H1 (cell line): ENCODE measurements around the gene PTPN5. TPM values are rescaled to one million over a fixed set of nuclear protein-coding genes. Genes with fewer than 3 reads are reported as not detected.

Experiments
- CTCF ChIA-PET: fragments of 300-600 bp; sonication (Branson Sonifier 250); formaldehyde crosslinking; loops from one replicate; lab custom pipeline; 2021; ENCODE audit not compliant: partially characterized antibody; lab: Charles Lee
- POLR2A ChIA-PET: fragments of 300-600 bp; sonication (Branson Sonifier 250); formaldehyde crosslinking; loops from one replicate; lab custom pipeline; 2021; ENCODE audit warnings: inconsistent platforms; ENCODE audit not compliant: partially characterized antibody; lab: Charles Lee
- DNase-seq, 2 experiments: peaks; one replicate each; pipeline versions ENCODE4 v3.0.0 to v3.0.0-alpha.2; 2010 to 2022; ENCODE audit warnings: low spot score in 2 of 2, low read depth in 1 of 2, mixed read lengths in 1 of 2
- FAIRE-seq: peaks from 2 replicates; lab custom pipeline; 2011; peaks lifted over from hg19 to GRCh38; lab: Jason Lieb, UNC
- H2AFZ ChIP-seq: 2 replicates; pipeline ENCODE4 v1.8.1; 2012; ENCODE audit warnings: low read length, inconsistent platforms
- H2AK5ac ChIP-seq: 2 replicates; pipeline ENCODE4 v1.6.1; 2013; ENCODE audit warnings: low read depth, low read length
- H2BK120ac ChIP-seq: replicated peaks from 2 replicates; pipeline ENCODE3; 2013; ENCODE audit warnings: low read depth, low read length, inconsistent platforms
- H2BK12ac ChIP-seq: 2 replicates; pipeline ENCODE4 v1.6.1; 2013; ENCODE audit warnings: low read depth, low read length
- H2BK15ac ChIP-seq: 2 replicates; pipeline ENCODE4 v1.6.1; 2013; ENCODE audit warnings: low read length
- H2BK20ac ChIP-seq: 2 replicates; pipeline ENCODE4 v1.6.1; 2013; ENCODE audit warnings: low read length
- H2BK5ac ChIP-seq: 2 replicates; pipeline ENCODE4 v1.6.1; 2013; ENCODE audit warnings: low read depth, low read length
- H3K14ac ChIP-seq: 2 replicates; pipeline ENCODE4 v1.6.1; 2013; ENCODE audit warnings: inconsistent platforms; ENCODE audit not compliant: insufficient read length
- H3K18ac ChIP-seq: 2 replicates; pipeline ENCODE4 v1.6.1; 2013; ENCODE audit warnings: low read length; ENCODE audit errors: extremely low read depth
- H3K23ac ChIP-seq: 2 replicates; pipeline ENCODE4 v1.6.1; 2013; ENCODE audit warnings: inconsistent platforms; ENCODE audit not compliant: insufficient read length
- H3K23me2 ChIP-seq: 2 replicates; pipeline ENCODE4 v1.6.1; 2013; ENCODE audit warnings: low read depth, low read length
- H3K27ac ChIP-seq: 2 replicates; pipeline ENCODE4 v1.6.1; 2011; ENCODE audit warnings: low read depth, low read length, inconsistent platforms
- H3K27me3 ChIP-seq, 4 experiments: replicated peaks in 1 of 4; 1 replicate in 1 of 4; 2 replicates in 3 of 4; pipeline versions ENCODE4 v1.6.1 to v1.8.1; 2011 to 2013; ENCODE audit warnings: low read length in 3 of 4, mild to moderate bottlenecking in 3 of 4, inconsistent platforms in 2 of 4, mixed read lengths in 2 of 4, moderate library complexity in 1 of 4; ENCODE audit not compliant: control insufficient read depth in 3 of 4, insufficient read depth in 3 of 4; ENCODE audit errors: extremely low read depth in 1 of 4
- H3K36me3 ChIP-seq, 4 experiments: 2 replicates each; pipeline versions ENCODE4 v1.6.1 to v1.8.1; 2011 to 2013; ENCODE audit warnings: mild to moderate bottlenecking in 4 of 4, low read length in 3 of 4, moderate library complexity in 2 of 4, control low read depth in 1 of 4, inconsistent platforms in 1 of 4; ENCODE audit not compliant: insufficient read depth in 4 of 4, control insufficient read depth in 2 of 4
- H3K4ac ChIP-seq: replicated peaks from 2 replicates; pipeline ENCODE3; 2013; ENCODE audit warnings: low read length, low read depth, mixed read lengths, inconsistent platforms; ENCODE audit not compliant: insufficient read length
- H3K4me1 ChIP-seq, 4 experiments: replicated peaks in 1 of 4; 1 replicate in 1 of 4; 2 replicates in 3 of 4; pipeline versions ENCODE4 v1.6.1 to v1.8.1; 2011 to 2013; ENCODE audit warnings: low read length in 3 of 4, inconsistent platforms in 2 of 4, mixed read lengths in 1 of 4; ENCODE audit not compliant: insufficient read depth in 4 of 4, control insufficient read depth in 3 of 4
- H3K4me2 ChIP-seq, 2 experiments: 2 replicates each; pipeline versions ENCODE4 v1.6.1 to v1.8.1; 2011 to 2013; ENCODE audit warnings: low read depth in 2 of 2, low read length in 2 of 2, control low read depth in 1 of 2, inconsistent platforms in 1 of 2, mild to moderate bottlenecking in 1 of 2; ENCODE audit not compliant: insufficient read depth in 1 of 2
- H3K4me3 ChIP-seq, 4 experiments: fragments of 200-600, 300-600 bp in 1 of 4; sonication (generic), shearing (Covaris generic), sonication (Bioruptor Twin) in 1 of 4; 2 replicates each; pipeline versions ENCODE4 v1.5.1 to v1.8.1; 2011 to 2016; ENCODE audit warnings: low read length in 4 of 4, low read depth in 3 of 4, control low read depth in 2 of 4, inconsistent platforms in 2 of 4, mild to moderate bottlenecking in 2 of 4, mixed read lengths in 1 of 4, moderate library complexity in 1 of 4; ENCODE audit not compliant: insufficient read depth in 2 of 4; ENCODE audit errors: extremely low read depth in 1 of 4
- H3K56ac ChIP-seq: replicated peaks from 2 replicates; pipeline ENCODE3; 2013; ENCODE audit warnings: low read depth, mild to moderate bottlenecking, mixed read lengths, low read length, inconsistent platforms; ENCODE audit not compliant: insufficient read length
- H3K79me1 ChIP-seq: 2 replicates; pipeline ENCODE4 v1.6.1; 2013; ENCODE audit warnings: low read depth, low read length, control low read depth
- H3K79me2 ChIP-seq, 2 experiments: 2 replicates each; pipeline versions ENCODE4 v1.6.1 to v1.8.1; 2012 to 2013; ENCODE audit warnings: low read length in 2 of 2, mild to moderate bottlenecking in 2 of 2, inconsistent platforms in 1 of 2; ENCODE audit not compliant: insufficient read depth in 2 of 2, control insufficient read depth in 1 of 2
- H3K9ac ChIP-seq, 4 experiments: replicated peaks in 1 of 4; 1 replicate in 1 of 4; 2 replicates in 3 of 4; pipeline versions ENCODE4 v1.6.1 to v1.8.1; 2011 to 2013; ENCODE audit warnings: low read depth in 3 of 4, low read length in 3 of 4, control low read depth in 2 of 4, mild to moderate bottlenecking in 2 of 4, moderate library complexity in 2 of 4, inconsistent platforms in 1 of 4; ENCODE audit errors: extremely low read depth in 1 of 4
- H3K9me3 ChIP-seq, 2 experiments: 2 replicates each; pipeline versions ENCODE4 v1.6.1 to v1.8.1; 2012 to 2013; ENCODE audit warnings: mild to moderate bottlenecking in 2 of 2, moderate library complexity in 2 of 2, control low read depth in 1 of 2, inconsistent platforms in 1 of 2, low read depth in 1 of 2, low read length in 1 of 2, mixed read lengths in 1 of 2; ENCODE audit not compliant: insufficient read depth in 2 of 2
- H4K20me1 ChIP-seq, 2 experiments: replicated peaks in 1 of 2; 2 replicates each; pipeline versions ENCODE3 to v1.8.1; 2011 to 2013; ENCODE audit warnings: inconsistent platforms in 2 of 2, low read length in 2 of 2, mild to moderate bottlenecking in 1 of 2; ENCODE audit not compliant: insufficient read depth in 2 of 2, control insufficient read depth in 1 of 2
- H4K5ac ChIP-seq: 2 replicates; pipeline ENCODE4 v1.6.1; 2013; ENCODE audit warnings: low read length, low read depth, mixed read lengths, inconsistent platforms; ENCODE audit not compliant: insufficient read length
- H4K8ac ChIP-seq: 2 replicates; pipeline ENCODE4 v1.8.0; 2013; ENCODE audit warnings: mild to moderate bottlenecking, moderate library complexity, low read length, inconsistent platforms; ENCODE audit not compliant: insufficient read depth; ENCODE audit errors: extremely low read depth
- H4K91ac ChIP-seq: replicated peaks from 2 replicates; pipeline ENCODE3; 2013; ENCODE audit warnings: low read length, mixed read lengths, inconsistent platforms; ENCODE audit not compliant: insufficient read length
- ATF2 ChIP-seq: IDR thresholded peaks from 2 replicates; pipeline ENCODE4 v1.6.1; 2012; ENCODE audit warnings: low read length, inconsistent platforms
- ATF3 ChIP-seq: IDR thresholded peaks from 2 replicates; pipeline ENCODE4 v1.6.1; 2011; ENCODE audit warnings: low read depth, mild to moderate bottlenecking, low read length; ENCODE audit not compliant: insufficient read depth
- BCL11A ChIP-seq, 2 experiments: IDR thresholded peaks; one replicate each; pipeline ENCODE4 v1.6.1; 2011; ENCODE audit warnings: low read depth in 2 of 2, low read length in 2 of 2, mild to moderate bottlenecking in 2 of 2
- CEBPB ChIP-seq: IDR thresholded peaks from 2 replicates; pipeline ENCODE4 v1.6.1; 2012; ENCODE audit warnings: low read depth, low read length
- FOSL1 ChIP-seq: IDR thresholded peaks from 2 replicates; pipeline ENCODE4 v1.6.1; 2011; ENCODE audit warnings: mild to moderate bottlenecking, low read depth, low read length, moderate library complexity; ENCODE audit not compliant: insufficient read depth
- GABPA ChIP-seq: IDR thresholded peaks from 2 replicates; pipeline ENCODE4 v1.6.1; 2011; ENCODE audit warnings: mild to moderate bottlenecking, low read length, moderate library complexity, borderline replicate concordance; ENCODE audit not compliant: insufficient read depth
- GTF2F1 ChIP-seq: IDR thresholded peaks from 2 replicates; pipeline ENCODE4 v1.6.1; 2012; ENCODE audit warnings: low read depth, low read length, improper control_type of control experiment, borderline replicate concordance
- NRF1 ChIP-seq: IDR thresholded peaks from 2 replicates; pipeline ENCODE4 v1.6.1; 2011; ENCODE audit warnings: mild to moderate bottlenecking, low read depth, low read length, improper control_type of control experiment
- PHF8 ChIP-seq: fragments of 200-600 bp; sonication (generic); conservative IDR thresholded peaks from 2 replicates; pipeline ENCODE4 v1.7.1; 2012; ENCODE audit warnings: low read depth, mild to moderate bottlenecking, inconsistent platforms, low read length, moderate library complexity
- SIN3A ChIP-seq, 2 experiments: IDR thresholded peaks in 1 of 2; conservative IDR thresholded peaks in 1 of 2; 2 replicates each; pipeline ENCODE4 v1.6.1; 2011 to 2012; ENCODE audit warnings: low read length in 2 of 2, improper control_type of control experiment in 1 of 2, low read depth in 1 of 2, mild to moderate bottlenecking in 1 of 2
- ZNF274 ChIP-seq: IDR thresholded peaks from 2 replicates; pipeline ENCODE4 v1.7.0; 2012; ENCODE audit warnings: low read length, borderline replicate concordance; ENCODE audit errors: extremely low read depth
- WGBS, 2 experiments: shearing (Covaris generic) in 1 of 2; methylation state at CpG; one replicate each; pipeline versions ENCODE4 v1.1.6 to v1.1.7; 2013 to 2015; ENCODE audit warnings: low lambda C conversion rate in 2 of 2, mixed read lengths in 2 of 2, inconsistent platforms in 1 of 2, low coverage in 1 of 2, missing lambda C conversion rate in 1 of 2; ENCODE audit not compliant: insufficient replicate concordance in 2 of 2, insufficient coverage in 1 of 2, insufficient read length in 1 of 2; ENCODE audit errors: extremely low coverage in 1 of 2, missing lambda C conversion rate in 1 of 2; 5-methylcytosine and 5-hydroxymethylcytosine counted together
- polyA plus RNA-seq, 7 experiments: library from polyadenylated mRNA; depleted of rRNA in 3 of 7; stranded (reverse) in 5 of 7; unstranded in 2 of 7; fragments of >200 nt in 5 of 7; fragments of 200-250 nt in 2 of 7; gene quantifications; 1 replicate in 5 of 7; 2 replicates in 1 of 7; 4 replicates in 1 of 7; pipeline versions ENCODE4 v1.2.1 to v1.2.3, GENCODE V29; 2011 to 2013; ENCODE audit warnings: missing spikeins in 2 of 7, mixed read lengths in 2 of 7
- total RNA-seq: library from RNA; stranded (reverse); fragmentation: NEBNext Ultra II Directional; extraction: Animal tissue kit (Norgen Biotek cat#: 25700); gene quantifications from 2 replicates; pipeline ENCODE4 v1.2.1, GENCODE V29; 2021

Gene PTPN5
- total and polyA plus RNA-seq, 2 of the 8 experiments (the other 6 are each of a cell fraction or from before 2014, with no cell fraction given), result 8.4 to 12.9 TPM

- Histone ChIP-seq H3K23ac (no peak overlapping the region), H3K18ac (no peak overlapping the region), H2BK12ac (no peak overlapping the region), H3K36me3 (no peaks in the 10 kb centered on the region), H3K23me2 (no peaks in the 10 kb centered on the region), H2BK120ac (no peak overlapping the region), H2AFZ (no peak overlapping the region), H3K56ac (no peak overlapping the region), H2BK5ac (no peak overlapping the region), H3K14ac (no peak overlapping the region), H2AK5ac (no peak overlapping the region), H3K4me1 (no peaks in the 10 kb centered on the region; a peak in 1 of 7 replicates), H2BK20ac (no peak overlapping the region), H3K4me2 (no peak overlapping the region), H2BK15ac (no peak overlapping the region), H4K20me1 (no peaks in the 10 kb centered on the region), H3K79me2 (no peaks in the 10 kb centered on the region), H3K79me1 (no peaks in the 10 kb centered on the region), H3K9ac (no peak overlapping the region), H3K27me3 (no peaks in the 10 kb centered on the region), H3K4ac (no peak overlapping the region), H4K91ac (no peak overlapping the region), H4K5ac (no peak overlapping the region), H3K4me3 (no peak overlapping the region), H3K27ac (no peak overlapping the region), H4K8ac (no peak overlapping the region), H3K9me3 (no peaks in the 10 kb centered on the region)
- DNase-seq, result no peak
- ChIA-PET CTCF (interaction anchor here (1.3 to 13.9 kb wide), 10 partner anchors 12 to 210 kb away, joined by 3 to 244 read pairs (median 7); no protein-coding TSS in a partner anchor), POLR2A (no interaction called here)
- WGBS, 2 experiments, result 90% methylated on average over 11 of the region's 11 CpGs; no CpG with 5 or more reads in 1 of the 2 experiments
- no peak for FAIRE-seq
- TF ChIP-seq BCL11A (IDR thresholded peaks at IDR 0.05; ENCODE audit: low read depth in 2 of 2, low read length in 2 of 2), result no peak
- no peak for TF ChIP-seq ZNF274
- TF ChIP-seq NRF1, result no peak
- no peak for TF ChIP-seq GTF2F1
- TF ChIP-seq CEBPB, result no peak
- TF ChIP-seq SIN3A (conservative IDR thresholded peaks at IDR 0.05 in 1 of 2, IDR thresholded peaks at IDR 0.05 in 1 of 2; ENCODE audit: low read depth in 1 of 2, low read length in 2 of 2), result no peak
- no peak for TF ChIP-seq FOSL1
- TF ChIP-seq GABPA, result no peak
- TF ChIP-seq ATF3, result no peak
- TF ChIP-seq ATF2, result no peak
- TF ChIP-seq PHF8, result no peak
Observed at GRCh38 chr11:18761741-18762140, 29.9 kb downstream of the PTPN5 start.
